ENCODE data around the gene DTWD2.

DTWD2 gene

GRCh38 chr5:119016125-119016774, 27.9 kb upstream of the DTWD2 start:
- Histone ChIP-seq H3K4me1 (ENCODE audit: low read length) (peaks cover 31% of the 10 kb centered on the region), H2AFZ (ENCODE audit: low read depth, low read length) (no peak overlapping the region), H3K9ac (ENCODE audit: low read length) (no peak overlapping the region), H3K4me3 (ENCODE audit: low read length) (no peak overlapping the region), H3K9me3 (ENCODE audit: insufficient read depth, low read length) (no peaks in the 10 kb centered on the region), H4K20me1 (ENCODE audit: insufficient read depth, low read length) (no peaks in the 10 kb centered on the region), H3K36me3 (replicated peaks; ENCODE audit: low read depth, low read length) (no peaks in the 10 kb centered on the region), H3K27me3 (ENCODE audit: low read depth, low read length) (no peaks in the 10 kb centered on the region), H3K27ac (ENCODE audit: low read length) (no peak overlapping the region), H3K79me2 (ENCODE audit: low read length) (no peaks in the 10 kb centered on the region), H3K4me2 (ENCODE audit: low read length) (no peak overlapping the region)
- TF ChIP-seq CTCF (IDR thresholded peaks at IDR 0.05; ENCODE audit: low read depth, low read length), result no peak
- no peak for TF ChIP-seq EZH2phosphoT487 (IDR thresholded peaks at IDR 0.05; ENCODE audit: low read depth)

GRCh38 chr5:119011186-119011585, 22.8 kb upstream of the DTWD2 start:
- Histone ChIP-seq H3K36me3 (replicated peaks; ENCODE audit: low read depth, low read length) (no peaks in the 10 kb centered on the region), H3K4me2 (ENCODE audit: low read length) (no peak overlapping the region), H3K9me3 (ENCODE audit: insufficient read depth, low read length) (no peaks in the 10 kb centered on the region), H3K4me1 (ENCODE audit: low read length) (peaks cover 3% of the 10 kb centered on the region), H3K9ac (ENCODE audit: low read length) (no peak overlapping the region), H4K20me1 (ENCODE audit: insufficient read depth, low read length) (no peaks in the 10 kb centered on the region), H3K27ac (ENCODE audit: low read length) (no peak overlapping the region), H2AFZ (ENCODE audit: low read depth, low read length) (no peak overlapping the region), H3K4me3 (ENCODE audit: low read length) (no peak overlapping the region), H3K27me3 (ENCODE audit: low read depth, low read length) (no peaks in the 10 kb centered on the region), H3K79me2 (ENCODE audit: low read length) (no peaks in the 10 kb centered on the region)
- TF ChIP-seq EZH2phosphoT487 (IDR thresholded peaks at IDR 0.05; ENCODE audit: low read depth) (no peak), CTCF (IDR thresholded peaks at IDR 0.05; ENCODE audit: low read depth, low read length) (no peak)

GRCh38 chr5:119010206-119010605, 21.9 kb upstream of the DTWD2 start:
- Histone ChIP-seq H3K79me2 (ENCODE audit: low read length) (no peaks in the 10 kb centered on the region), H3K27me3 (ENCODE audit: low read depth, low read length) (no peaks in the 10 kb centered on the region), H3K27ac (ENCODE audit: low read length) (no peak overlapping the region), H4K20me1 (ENCODE audit: insufficient read depth, low read length) (no peaks in the 10 kb centered on the region), H3K36me3 (replicated peaks; ENCODE audit: low read depth, low read length) (no peaks in the 10 kb centered on the region), H3K4me3 (ENCODE audit: low read length) (no peak overlapping the region), H3K4me2 (ENCODE audit: low read length) (no peak overlapping the region), H3K9me3 (ENCODE audit: insufficient read depth, low read length) (no peaks in the 10 kb centered on the region), H3K4me1 (ENCODE audit: low read length) (no peaks in the 10 kb centered on the region), H2AFZ (ENCODE audit: low read depth, low read length) (no peak overlapping the region), H3K9ac (ENCODE audit: low read length) (no peak overlapping the region)
- TF ChIP-seq CTCF (IDR thresholded peaks at IDR 0.05; ENCODE audit: low read depth, low read length) (no peak), EZH2phosphoT487 (IDR thresholded peaks at IDR 0.05; ENCODE audit: low read depth) (no peak)

- Histone ChIP-seq H3K9ac (ENCODE audit: low read length) (no peak overlapping the region), H3K4me1 (ENCODE audit: low read length) (no peaks in the 10 kb centered on the region), H3K4me3 (ENCODE audit: low read length) (no peak overlapping the region), H3K36me3 (replicated peaks; ENCODE audit: low read depth, low read length) (no peaks in the 10 kb centered on the region), H2AFZ (ENCODE audit: low read depth, low read length) (no peak overlapping the region), H3K79me2 (ENCODE audit: low read length) (no peaks in the 10 kb centered on the region), H4K20me1 (ENCODE audit: insufficient read depth, low read length) (no peaks in the 10 kb centered on the region), H3K4me2 (ENCODE audit: low read length) (no peak overlapping the region), H3K9me3 (ENCODE audit: insufficient read depth, low read length) (no peaks in the 10 kb centered on the region), H3K27ac (ENCODE audit: low read length) (no peak overlapping the region), H3K27me3 (ENCODE audit: low read depth, low read length) (no peaks in the 10 kb centered on the region)
- TF ChIP-seq CTCF (IDR thresholded peaks at IDR 0.05; ENCODE audit: low read depth, low read length) (no peak), EZH2phosphoT487 (IDR thresholded peaks at IDR 0.05; ENCODE audit: low read depth) (no peak)
These were observed 20.8 kb upstream of the DTWD2 start for GRCh38 chr5:119009131-119009530.

All from OCI-LY3 (cell line).